Renal cortex interstitium (tissue), 11 donors: ENCODE data around the gene SMIM20. TPM values are rescaled to one million over a fixed set of nuclear protein-coding genes. Genes with fewer than 3 reads are reported as not detected.

Experiments
- DNase-seq, 11 donors: peaks; one replicate each; pipeline ENCODE4 v3.0.0-alpha.2; 2013; ENCODE audit warnings: low read depth in 9 of 11, low spot score in 4 of 11; ENCODE audit errors: extremely low read depth in 1 of 11
- polyA plus RNA-seq, 3 donors: library from polyadenylated mRNA; unstranded; fragments of 120-200 nt; gene quantifications; one replicate each; pipeline ENCODE4 v1.2.1, GENCODE V29; 2013; ENCODE audit not compliant: insufficient read length in 3 of 3

Gene SMIM20
- polyA plus RNA-seq, 3 donors: 43.9 to 54.3 (median 46.4) TPM

DNA sequence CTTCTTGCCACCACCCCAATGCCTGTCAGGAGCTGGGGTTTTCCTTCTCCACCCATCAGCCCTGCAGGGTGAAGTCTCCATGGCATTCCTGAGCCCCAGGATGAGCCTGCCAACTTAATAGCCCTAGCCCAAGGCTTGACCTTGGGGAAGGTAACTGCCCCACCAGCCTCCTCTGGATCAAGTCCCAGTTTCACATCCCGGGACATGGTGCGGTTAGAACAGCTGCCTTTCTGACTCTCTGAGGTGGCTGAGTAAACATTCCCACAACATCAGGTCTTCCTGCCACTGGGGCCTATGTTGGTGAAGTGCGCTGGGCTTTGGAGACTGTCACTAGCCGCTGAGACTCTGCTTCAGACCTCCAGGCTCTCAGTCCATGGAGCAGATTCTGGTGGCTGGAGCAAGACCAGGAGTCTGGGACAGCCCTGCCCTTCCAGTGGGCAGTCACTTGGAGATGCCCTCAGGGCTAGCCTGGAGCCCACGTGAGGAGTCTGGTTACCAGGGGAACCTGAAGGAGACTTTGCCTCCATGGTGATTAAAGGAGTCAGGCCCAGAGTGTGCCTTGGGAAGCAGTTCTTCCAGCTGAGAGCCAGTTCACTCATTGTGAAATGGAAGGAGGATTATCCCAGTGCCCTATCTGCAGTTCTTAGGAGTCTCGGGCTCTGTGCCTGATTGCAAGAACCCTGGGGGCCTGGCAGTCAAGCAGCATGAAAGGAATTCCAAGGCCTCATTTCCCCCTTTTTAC is 56.8 kb downstream of the SMIM20 start:
- no peak for DNase-seq

DNA sequence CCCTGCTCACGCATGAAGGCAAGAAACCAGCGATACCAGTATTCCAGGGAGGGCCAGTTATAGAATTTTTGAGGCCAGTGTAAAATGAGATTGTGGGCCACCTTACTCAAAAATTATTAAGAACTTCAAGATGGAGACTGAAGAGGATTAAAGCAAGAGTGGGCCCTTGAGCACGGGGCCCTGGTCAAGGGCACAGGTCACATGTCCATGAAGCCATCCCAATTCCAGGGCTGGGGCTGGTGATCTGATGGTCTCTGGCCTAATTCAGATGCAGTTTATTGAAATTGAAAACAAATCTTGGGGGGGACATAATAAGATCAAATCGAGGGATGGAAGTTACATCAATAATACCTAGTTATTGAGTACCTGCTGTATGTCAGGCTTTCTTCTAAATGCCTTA is 58.3 kb downstream of the SMIM20 start:
- DNase-seq: no peak

DNA sequence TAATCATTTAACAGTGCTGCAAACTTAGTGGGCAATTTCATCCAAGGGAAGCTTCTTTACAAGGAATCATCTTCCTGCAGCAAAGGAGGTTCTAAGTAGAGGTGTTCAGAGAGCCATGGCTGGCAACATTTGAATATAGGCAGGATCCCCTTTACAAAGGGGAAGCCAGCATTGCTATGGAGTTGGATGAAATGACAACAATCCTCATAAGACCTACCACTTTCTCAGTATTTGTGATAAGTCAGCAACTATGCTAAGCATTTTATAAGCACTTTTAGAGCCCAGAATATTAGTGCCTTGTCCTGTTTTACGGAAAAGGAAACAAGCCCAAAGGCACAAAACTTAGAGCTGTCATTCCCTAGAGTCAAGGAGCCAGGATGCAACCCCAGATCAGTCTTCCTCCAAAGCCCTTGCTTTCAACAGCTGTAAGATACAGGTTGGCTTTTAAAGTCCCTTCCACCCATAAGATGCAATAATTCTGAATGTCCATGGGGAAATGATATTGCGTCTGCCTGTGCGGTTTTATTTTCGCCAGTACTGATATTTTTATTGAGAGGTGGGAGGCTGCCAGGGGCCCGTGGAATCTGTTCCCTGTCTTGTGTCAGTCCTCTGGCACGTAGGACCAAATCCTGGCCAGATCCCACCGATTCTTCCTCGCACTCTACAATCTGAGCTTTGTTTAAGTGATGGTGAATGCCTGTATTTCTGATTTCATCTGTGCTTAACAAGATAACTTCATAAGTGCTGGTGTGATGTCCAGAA is 59.1 kb downstream of the SMIM20 start:
- DNase-seq: no peak

DNA sequence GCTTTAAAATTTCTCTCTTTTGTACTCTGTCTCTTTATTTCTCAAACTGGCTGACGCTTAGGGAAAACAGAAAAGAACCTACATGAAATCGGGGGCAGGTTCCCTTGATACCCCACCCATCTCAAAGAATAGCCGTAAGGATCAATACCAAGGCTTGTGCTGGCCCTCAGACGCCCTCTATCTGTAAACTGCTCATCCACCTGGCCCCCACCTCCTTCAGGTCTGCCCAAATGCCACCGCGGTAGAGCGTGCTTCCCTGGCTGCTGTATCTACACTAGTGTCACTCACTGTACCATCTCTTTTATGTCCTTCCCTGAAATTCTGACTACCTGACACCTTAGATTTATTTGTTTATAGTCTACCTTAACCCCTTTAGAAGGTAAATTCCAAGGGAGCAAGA is 62.8 kb downstream of the SMIM20 start:
- no peak for DNase-seq

GRCh38 chr4:25977397-25978170 is 63.6 kb downstream of the SMIM20 start:
- no peak for DNase-seq

- DNase-seq: no peak
Observed at GRCh38 chr4:25978327-25978726, 64.3 kb downstream of the SMIM20 start.

Other genes starting within 250 kb of the SMIM20 start
- gene SEL1L3, start 51.2 kb upstream of the SMIM20 start, polyA plus RNA-seq: 10 to 100 TPM; 20.8 to 23.7 (median 23.2) TPM